Sigmoid colon (tissue), 7 donors: ENCODE measurements around the gene MAPK1IP1L. TPM values are rescaled to one million over a fixed set of nuclear protein-coding genes. Genes with fewer than 3 reads are reported as not detected.

Source experiments
- DNase-seq: peaks from one replicate; pipeline ENCODE4 v3.0.0-alpha.2; 2019
- H3K27ac ChIP-seq, 4 donors: fragments of 200-600 bp; sonication (generic); one replicate each; pipeline ENCODE4 v1.5.1; 2016 to 2019; ENCODE audit warnings: mild to moderate bottlenecking in 1 of 4
- H3K27me3 ChIP-seq, 3 donors: fragments of 200-600 bp; sonication (generic); one replicate each; pipeline ENCODE4 v1.5.1; 2019; ENCODE audit warnings: mild to moderate bottlenecking in 1 of 3
- H3K36me3 ChIP-seq, 4 donors: fragments of 200-600 bp; sonication (generic); one replicate each; pipeline ENCODE4 v1.5.1; 2016 to 2019
- H3K4me1 ChIP-seq, 4 donors: fragments of 200-600 bp; sonication (generic); one replicate each; pipeline ENCODE4 v1.5.1; 2017 to 2019
- H3K4me3 ChIP-seq, 4 donors: fragments of 200-600 bp; sonication (generic); one replicate each; pipeline ENCODE4 v1.5.1; 2017 to 2019; ENCODE audit warnings: mild to moderate bottlenecking in 2 of 4, moderate library complexity in 1 of 4
- H3K9me3 ChIP-seq, 4 donors: fragments of 200-600 bp in 3 of 4; sonication (generic) in 3 of 4; one replicate each; pipeline versions ENCODE4 v1.5.1 to v1.6.1; 2013 to 2019
- CTCF ChIP-seq, 4 experiments: fragments of 450-650 bp in 3 of 4; fragments of 200-600 bp in 1 of 4; IDR thresholded peaks; one replicate each; pipeline ENCODE4 v1.5.1; 2016 to 2019; ENCODE audit warnings: antibody characterized with exemption in 4 of 4, mild to moderate bottlenecking in 3 of 4, moderate library complexity in 2 of 4
- EP300 ChIP-seq, 4 donors: sonication (generic); formaldehyde crosslinking; IDR thresholded peaks; one replicate each; pipeline ENCODE4 v1.6.1; 2017; ENCODE audit warnings: antibody characterized with exemption in 4 of 4
- POLR2A ChIP-seq, 2 donors: fragments of 450-650 bp; IDR thresholded peaks; one replicate each; pipeline ENCODE4 v1.6.1; 2016; ENCODE audit warnings: antibody characterized with exemption in 2 of 2, mild to moderate bottlenecking in 2 of 2, moderate library complexity in 2 of 2
- POLR2AphosphoS5 ChIP-seq, 4 donors: sonication (generic); formaldehyde crosslinking; IDR thresholded peaks; one replicate each; pipeline ENCODE4 v1.6.1; 2017; ENCODE audit warnings: antibody characterized with exemption in 4 of 4
- WGBS, 2 donors: extraction: QIAGEN DNeasy Blood & Tissue Kit; methylation state at CpG; one replicate each; pipeline ENCODE4 v1.1.7; 2013; 5-methylcytosine and 5-hydroxymethylcytosine counted together
- intact Hi-C: fragments of 100-400 bp; cut with DNase I; formaldehyde crosslinking; loops from one replicate; pipeline ENCODE4 v1.15.1; 2023
- polyA plus RNA-seq, 3 donors: library from polyadenylated mRNA; stranded (reverse); fragments of 200-250 nt; gene quantifications; one replicate each; pipeline ENCODE4 v1.2.3, GENCODE V29; 2013
- total RNA-seq, 4 donors: library from RNA; depleted of rRNA; stranded (reverse); fragments of >200 nt; gene quantifications; one replicate each; pipeline ENCODE4 v1.1.0, GENCODE V29; 2016
- donor health status: healthy with polysubstance abuse.
- donor health status: Bipolar disorder and iron deficiency.
- donor health status: healthy.

The MAPK1IP1L gene
- total and polyA plus RNA-seq, 7 donors = 25.2 to 67.1 (median 40.5) TPM

GRCh38 chr14:55071870-55072640 is 20.6 kb downstream of the MAPK1IP1L start:
- 31 to 56% methylated on average over 10 of the region's 10 CpGs for WGBS, 2 donors

GRCh38 chr14:55073856-55074255 is 22.4 kb downstream of the MAPK1IP1L start:
- no peak overlapping the region for H3K4me3 ChIP-seq
- intact Hi-C loops = no loop called here
- no peaks in the 10 kb centered on the region for H3K9me3 ChIP-seq
- no peak for DNase-seq
- TF ChIP-seq CTCF (IDR thresholded peaks at IDR 0.05) (no peak), POLR2AphosphoS5 (IDR thresholded peaks at IDR 0.05) (no peak), EP300 (IDR thresholded peaks at IDR 0.05) (no peak), POLR2A (IDR thresholded peaks at IDR 0.05) (no peak)
- peaks cover 0 to 32% (median 28%) of the 10 kb centered on the region in 4 donors for H3K4me1 ChIP-seq
- 78 to 79% methylated on average over 2 of the region's 2 CpGs for WGBS, 2 donors
- no peaks in the 10 kb centered on the region for H3K36me3 ChIP-seq
- peak overlapping the region in 1 of 4 donors; percentile 11 for H3K27ac ChIP-seq
- H3K27me3 ChIP-seq = no peaks in the 10 kb centered on the region

More at GRCh38 chr14:55071870-55072640, 20.6 kb downstream of the MAPK1IP1L start:
- Histone ChIP-seq H3K27me3 (no peaks in the 10 kb centered on the region), H3K9me3 (no peaks in the 10 kb centered on the region), H3K36me3 (no peaks in the 10 kb centered on the region), H3K27ac (peak overlapping the region; percentile 46 to 78 (median 72)), H3K4me3 (peak overlapping the region in 1 of 4 donors; percentile 14), H3K4me1 (peaks cover 0 to 32% (median 28%) of the 10 kb centered on the region in 4 donors)
- no peak for TF ChIP-seq CTCF (IDR thresholded peaks at IDR 0.05)
- peak in 3 of 4 donors; percentile 44 to 58 (median 54) for TF ChIP-seq POLR2AphosphoS5 (IDR thresholded peaks at IDR 0.05)
- DNase-seq = no peak
- intact Hi-C loops = no loop called here

- no peak for TF ChIP-seq CTCF (IDR thresholded peaks at IDR 0.05)
- no peak for TF ChIP-seq POLR2A (IDR thresholded peaks at IDR 0.05)
- TF ChIP-seq POLR2AphosphoS5 (IDR thresholded peaks at IDR 0.05) = no peak
- TF ChIP-seq EP300 (IDR thresholded peaks at IDR 0.05) = no peak
- Histone ChIP-seq H3K4me3 (no peak overlapping the region), H3K36me3 (no peaks in the 10 kb centered on the region), H3K9me3 (no peaks in the 10 kb centered on the region), H3K4me1 (peaks cover 0 to 32% (median 28%) of the 10 kb centered on the region in 4 donors), H3K27ac (no peak overlapping the region), H3K27me3 (no peaks in the 10 kb centered on the region)
- no peak for DNase-seq
- WGBS, 2 donors = 21 to 49% methylated on average over 5 of the region's 5 CpGs
- intact Hi-C loops = no loop called here
Observed at GRCh38 chr14:55074662-55075061, 23.2 kb downstream of the MAPK1IP1L start.

- 91% methylated on average over 3 of the region's 3 CpGs for WGBS, 2 donors
- intact Hi-C loops = no loop called here
- TF ChIP-seq POLR2A (IDR thresholded peaks at IDR 0.05) = no peak
- no peak for TF ChIP-seq POLR2AphosphoS5 (IDR thresholded peaks at IDR 0.05)
- no peak for TF ChIP-seq EP300 (IDR thresholded peaks at IDR 0.05)
- no peak for TF ChIP-seq CTCF (IDR thresholded peaks at IDR 0.05)
- Histone ChIP-seq H3K9me3 (no peaks in the 10 kb centered on the region), H3K27ac (no peak overlapping the region), H3K4me3 (no peak overlapping the region), H3K27me3 (no peaks in the 10 kb centered on the region), H3K4me1 (peaks cover 0 to 32% (median 28%) of the 10 kb centered on the region in 4 donors), H3K36me3 (no peaks in the 10 kb centered on the region)
- DNase-seq = no peak
Observed at GRCh38 chr14:55075628-55076175, 24.3 kb downstream of the MAPK1IP1L start.
